Glomerular visceral epithelial cell (primary cell): ENCODE data around the gene KDM4B.

ENCODE experiments used
- DNase-seq: peaks from one replicate; pipeline ENCODE4 v3.0.0-alpha.2; 2016; ENCODE audit errors: extremely low spot score

Gene KDM4B

GRCh38 chr19:5048727-5049553 lies 80.0 kb downstream of the KDM4B start:
- DNase-seq: peak; percentile 22

- no peak for DNase-seq
Observed at GRCh38 chr19:5049561-5049960, 80.6 kb downstream of the KDM4B start.

DNA sequence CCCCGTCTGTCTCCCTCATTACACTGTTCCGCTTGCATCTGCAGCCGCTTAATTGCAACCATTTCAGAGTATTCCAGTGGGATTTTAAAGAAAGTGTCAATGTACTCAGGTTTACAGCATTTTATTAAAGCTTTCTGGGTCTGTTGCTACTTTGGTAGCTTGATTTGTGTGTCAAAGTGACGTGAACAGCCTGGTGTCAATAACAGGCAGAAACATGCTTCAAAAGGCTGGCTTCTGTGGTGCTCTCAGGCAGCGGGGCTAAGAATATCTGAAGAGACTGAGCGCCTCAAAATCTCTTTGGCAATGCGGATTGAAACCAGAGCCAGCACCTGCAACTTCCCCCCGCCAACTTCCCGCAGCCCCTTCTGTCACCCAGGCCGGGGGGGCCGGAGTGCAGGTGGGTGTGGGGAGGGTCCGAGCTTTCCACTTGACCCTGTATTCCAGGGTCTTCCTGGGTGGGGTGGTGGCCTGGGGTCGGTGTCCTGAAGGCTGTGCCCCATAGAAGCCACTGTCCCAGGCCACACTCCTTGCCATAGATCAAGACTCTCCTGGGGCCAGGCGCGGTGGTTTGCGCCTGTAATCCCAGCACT lies 81.2 kb downstream of the KDM4B start:
- no peak for DNase-seq

- DNase-seq: no peak
Observed at GRCh38 chr19:5050905-5051304, 82.0 kb downstream of the KDM4B start.

- DNase-seq: no peak
Observed at GRCh38 chr19:5051619-5052018, 82.7 kb downstream of the KDM4B start.

DNA sequence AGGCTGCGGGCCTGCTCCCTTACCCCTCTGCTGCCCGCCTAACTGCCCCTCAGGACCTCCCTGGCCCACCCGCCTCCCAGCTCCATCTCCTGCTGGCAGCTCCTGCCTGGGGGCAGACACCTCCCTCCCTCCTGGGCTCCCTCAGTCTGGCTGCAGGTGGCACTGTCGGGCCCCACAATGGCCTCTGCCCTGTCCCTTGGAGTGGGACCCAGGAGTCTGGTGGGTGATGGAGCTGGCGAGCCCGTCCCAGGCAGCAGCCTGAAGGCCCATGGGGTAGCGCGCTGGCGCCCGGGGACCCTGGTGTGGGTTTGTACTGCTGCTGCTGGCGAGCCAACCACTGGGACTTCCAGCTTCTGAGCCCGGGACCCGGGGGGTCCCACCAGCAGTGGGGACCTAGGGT lies 83.6 kb downstream of the KDM4B start:
- DNase-seq: no peak

- no peak for DNase-seq
Observed at GRCh38 chr19:5052945-5053485, 84.1 kb downstream of the KDM4B start.

DNA sequence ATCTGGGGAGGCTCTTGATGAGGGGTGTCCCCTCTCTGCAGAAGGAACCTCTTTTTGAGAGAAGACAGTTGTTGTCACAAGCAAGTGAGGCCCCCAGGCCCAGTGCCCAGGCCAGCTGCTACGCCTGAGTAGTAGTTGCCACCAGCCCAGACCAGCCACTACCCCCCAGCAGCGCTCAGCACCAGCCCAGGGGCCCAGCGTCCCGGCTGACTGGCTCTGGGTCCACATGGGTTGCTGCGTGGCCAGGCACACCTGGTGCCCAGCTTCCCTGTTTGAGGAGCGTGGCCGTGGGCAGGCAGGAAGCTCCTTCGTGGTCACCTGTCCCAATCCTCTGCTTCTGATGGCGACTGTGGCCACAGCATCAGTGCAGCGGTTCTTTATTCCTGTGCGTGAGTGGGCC lies 84.7 kb downstream of the KDM4B start:
- no peak for DNase-seq

- no peak for DNase-seq
Observed at GRCh38 chr19:5054551-5055456, 85.9 kb downstream of the KDM4B start.

GRCh38 chr19:5055457-5055776 lies 86.5 kb downstream of the KDM4B start:
- DNase-seq: no peak

DNA sequence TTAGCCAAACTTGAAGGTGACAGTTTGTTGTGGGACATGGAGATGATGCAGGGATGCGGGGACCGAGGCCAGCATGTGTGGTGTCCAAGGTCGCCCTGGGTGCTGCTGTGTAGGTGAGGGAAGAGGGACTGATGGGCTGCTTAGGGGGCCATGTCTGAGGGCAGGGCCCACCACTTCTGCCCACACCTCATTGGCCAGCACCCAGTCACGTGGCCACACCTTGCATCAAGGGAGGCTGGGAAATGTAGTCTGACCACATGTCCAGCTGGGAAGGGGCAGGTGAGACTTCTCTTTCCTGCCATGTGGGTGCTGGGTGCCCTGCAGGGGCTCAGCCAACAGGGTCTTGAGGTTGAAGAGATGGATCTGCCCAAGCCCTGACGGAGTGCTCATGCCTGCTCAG lies 88.9 kb downstream of the KDM4B start:
- no peak for DNase-seq

DNA sequence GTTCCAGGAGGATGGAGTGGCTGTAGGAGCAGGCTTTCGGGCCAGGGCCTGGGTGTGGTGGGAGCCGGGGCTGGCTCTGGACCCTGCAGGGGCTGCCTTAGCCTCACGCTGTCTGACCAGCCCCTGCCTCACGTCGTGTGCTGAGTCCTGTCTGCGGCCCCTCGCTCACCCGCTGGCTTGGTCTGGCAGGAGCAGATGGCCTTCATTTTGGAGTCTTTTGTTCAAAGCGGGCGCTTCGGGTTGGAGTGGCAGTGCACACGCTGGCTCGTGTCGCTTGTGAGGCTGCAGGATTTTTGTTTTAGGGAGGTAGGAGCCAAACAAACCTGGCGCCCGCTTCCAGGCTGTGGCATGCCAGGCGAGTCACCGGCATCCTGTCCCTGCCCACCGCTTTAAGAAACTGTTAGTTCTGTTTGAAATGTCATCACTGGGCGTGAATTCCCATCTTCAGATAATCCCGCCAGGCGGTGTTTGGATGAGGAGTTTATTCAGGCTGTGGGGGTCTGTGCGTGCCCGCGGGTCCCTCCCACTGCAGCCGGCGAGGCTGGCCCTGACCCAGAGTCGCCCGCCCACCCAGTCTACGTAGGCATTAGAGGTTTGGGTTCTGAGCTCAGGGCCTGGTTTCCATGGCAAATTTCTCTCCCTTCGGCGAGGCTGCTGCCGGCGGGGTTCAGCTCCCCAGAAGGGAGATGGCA lies 89.8 kb downstream of the KDM4B start:
- DNase-seq: no peak

DNA sequence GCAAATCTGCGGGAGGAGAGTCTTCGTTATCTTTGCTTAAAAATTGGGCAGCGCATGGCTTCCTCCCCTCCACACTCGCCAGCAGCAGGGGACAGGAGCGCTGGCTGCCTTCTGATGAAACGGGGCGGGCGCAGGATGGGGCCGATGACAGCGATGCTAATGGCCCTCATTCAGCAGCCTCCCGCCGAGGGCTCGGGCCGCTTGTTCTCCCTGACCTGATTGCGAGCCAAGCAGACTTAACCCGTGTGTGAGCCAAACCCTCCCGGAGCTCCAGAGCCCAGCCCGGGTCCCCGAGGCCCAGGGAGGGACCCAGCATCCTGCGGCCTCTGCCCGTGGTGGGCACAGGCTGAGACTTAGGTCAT lies 90.3 kb downstream of the KDM4B start:
- DNase-seq: no peak

DNA sequence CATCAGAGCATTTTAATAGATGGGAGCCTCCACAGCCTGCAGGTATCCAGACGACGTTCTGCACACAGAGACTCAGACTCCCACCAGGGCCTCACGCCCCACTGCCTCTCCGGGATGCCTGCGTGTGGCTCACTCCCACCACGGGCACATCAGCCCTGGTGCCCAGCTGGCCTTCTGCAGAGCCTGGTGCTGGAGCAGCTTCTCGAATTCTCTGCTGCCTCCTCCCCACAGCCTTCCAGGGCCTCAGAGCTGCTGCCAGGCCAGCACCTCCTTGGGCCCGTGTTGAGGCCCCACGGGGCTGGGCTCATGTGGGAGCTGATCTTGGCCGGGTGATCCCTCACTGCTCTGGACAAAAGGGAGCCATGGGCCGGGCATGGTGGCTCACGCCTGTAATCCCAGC lies 90.9 kb downstream of the KDM4B start:
- no peak for DNase-seq

DNA sequence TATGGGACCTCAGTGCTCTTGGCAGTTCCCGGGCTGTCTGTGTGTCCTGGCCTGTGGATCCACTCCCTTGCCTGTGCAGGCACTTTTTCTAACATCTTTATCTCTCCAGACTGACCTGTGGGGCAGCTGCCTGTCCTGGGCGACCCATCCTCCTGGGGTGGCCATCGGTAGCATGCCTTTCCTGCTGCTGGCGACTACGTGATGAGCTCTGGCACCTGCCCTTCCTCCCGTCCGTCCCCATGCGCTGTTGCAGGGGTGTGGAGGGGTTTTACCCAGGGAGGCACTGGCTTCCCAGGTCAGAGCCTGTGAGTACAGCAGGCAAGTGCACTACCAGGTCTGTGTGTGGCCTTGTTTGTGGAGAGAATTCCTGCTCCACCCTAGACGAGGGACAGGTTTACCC lies 93.3 kb downstream of the KDM4B start:
- no peak for DNase-seq

DNA sequence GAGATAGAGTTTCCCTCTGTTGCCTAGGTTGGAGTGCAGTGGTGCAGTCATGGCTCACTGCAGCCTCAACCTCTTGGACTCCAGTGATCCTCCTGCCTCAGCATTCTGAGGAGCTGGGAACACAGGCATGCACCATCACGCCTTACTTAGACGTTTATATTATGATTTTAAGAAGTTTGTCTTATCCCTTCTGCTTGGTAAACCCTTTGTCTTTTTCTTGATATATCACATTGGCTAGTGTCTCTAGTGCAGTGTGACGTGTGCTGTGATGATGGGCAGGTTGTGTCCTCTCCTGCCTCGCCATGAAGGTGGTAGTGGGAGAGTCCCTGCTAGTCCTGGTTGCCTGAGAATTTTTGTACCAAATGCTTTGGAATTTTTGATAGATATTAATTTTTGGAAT lies 93.9 kb downstream of the KDM4B start:
- no peak for DNase-seq

DNA sequence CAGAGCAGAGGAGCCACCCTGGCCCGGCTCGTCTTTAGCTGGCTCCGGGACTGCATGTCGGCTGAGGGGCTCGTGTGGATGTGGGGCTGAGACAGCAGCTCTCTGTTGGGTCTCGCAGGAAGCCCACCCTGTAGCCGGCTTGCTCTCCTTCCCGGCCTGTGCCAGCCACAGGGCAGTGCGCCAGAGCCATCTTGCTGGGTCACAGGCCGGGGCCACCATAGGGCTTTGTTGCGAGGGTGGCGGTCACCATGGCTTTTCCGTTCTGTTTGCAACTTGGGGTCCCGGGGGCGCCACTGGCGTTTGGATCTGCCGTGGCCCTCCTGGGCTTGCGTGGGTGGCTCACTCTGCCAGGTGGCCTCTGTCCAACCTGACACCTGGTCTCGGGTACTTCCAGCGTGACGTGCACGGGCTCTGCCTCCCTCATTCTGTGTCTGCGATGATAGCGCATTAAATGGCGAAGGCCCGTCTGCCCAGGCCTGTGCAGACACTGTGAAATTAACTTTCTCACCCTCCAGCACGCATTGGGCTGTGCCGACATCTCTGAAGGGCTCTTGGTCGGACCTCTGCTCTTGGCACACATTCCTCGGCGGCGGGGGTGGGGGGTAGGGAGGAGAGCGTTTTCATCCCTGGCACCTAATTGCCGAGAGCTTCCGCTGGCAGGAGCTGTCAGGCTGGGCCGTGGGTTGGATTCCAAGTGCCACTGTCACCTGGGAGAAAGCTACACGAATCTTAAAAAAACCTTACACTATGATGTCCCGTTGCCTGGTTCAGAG lies 95.1 kb downstream of the KDM4B start:
- DNase-seq: no peak

- no peak for DNase-seq
Observed at GRCh38 chr19:5064896-5065295, 96.0 kb downstream of the KDM4B start.

DNA sequence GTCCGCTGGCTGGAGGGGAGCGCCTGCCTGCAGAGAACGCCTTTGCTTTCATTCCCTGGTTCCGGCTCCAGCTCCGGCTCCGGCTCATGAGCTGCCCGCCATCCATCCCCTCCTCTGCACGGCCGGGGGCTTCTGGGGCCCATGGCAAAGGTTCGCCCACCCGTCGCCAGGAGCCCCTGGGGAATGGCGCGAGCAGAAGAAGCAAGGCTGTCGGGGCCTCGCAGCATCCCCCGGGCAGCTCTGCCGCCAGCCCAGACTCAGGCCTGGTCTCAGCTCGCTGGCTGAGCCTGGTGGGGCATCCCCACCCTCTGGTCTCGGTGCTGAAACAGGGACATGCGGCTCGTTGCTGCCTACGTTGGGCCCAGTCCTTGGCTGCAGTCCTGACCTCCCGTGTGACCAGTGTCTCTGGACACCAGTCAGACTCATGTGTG lies 96.8 kb downstream of the KDM4B start:
- no peak for DNase-seq

DNA sequence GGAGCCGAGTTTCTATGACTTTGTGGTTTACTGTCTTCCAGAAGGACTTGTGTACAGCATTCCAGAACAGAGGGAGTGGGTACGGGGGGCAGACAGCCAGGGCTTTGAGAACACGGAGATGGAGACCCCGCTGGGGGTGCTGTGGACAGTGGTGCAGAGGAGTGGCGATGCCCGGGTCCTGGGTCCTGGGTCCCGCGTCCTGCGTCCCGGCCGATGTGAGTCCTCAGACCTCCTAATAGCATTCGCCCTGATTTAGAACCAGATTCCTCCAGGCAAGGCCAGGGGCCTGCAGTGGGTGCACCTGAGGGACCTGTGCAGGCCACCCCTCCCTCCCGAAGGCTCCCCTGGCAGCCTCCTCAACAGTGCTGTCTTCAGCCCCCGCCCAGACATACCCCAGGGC lies 97.9 kb downstream of the KDM4B start:
- DNase-seq: no peak

DNA sequence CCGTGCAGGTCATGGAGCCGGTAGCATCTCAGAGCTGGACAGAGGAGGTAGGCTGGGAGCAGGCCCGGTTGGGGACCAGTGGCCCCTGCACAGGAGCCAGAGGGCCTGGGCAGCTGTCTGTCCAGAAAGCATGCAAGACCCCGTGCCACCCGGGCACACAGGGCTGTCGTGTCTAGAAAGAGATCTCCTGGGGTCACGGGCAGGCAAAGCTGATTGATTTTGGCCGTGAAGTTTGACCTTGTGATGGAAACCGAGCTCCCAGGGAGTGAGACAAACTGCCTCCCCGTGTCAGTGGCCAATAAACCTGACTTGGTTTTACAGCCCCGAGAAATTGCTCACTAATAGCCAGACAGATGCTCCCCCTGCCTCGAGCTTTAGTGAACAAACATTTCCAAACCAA lies 98.8 kb downstream of the KDM4B start:
- no peak for DNase-seq
